Activated CD4-positive, alpha-beta memory T cell treated with anti-CD3 and anti-CD28 coated beads for 36 hours (primary cell): ENCODE measurements around the gene HMOX2. TPM values are rescaled to one million over a fixed set of nuclear protein-coding genes. Genes with fewer than 3 reads are reported as not detected.

Experiments
- CTCF ChIA-PET: fragments of 350-600 bp; sonication (Branson Sonifier 250); formaldehyde crosslinking; loops from one replicate; lab custom pipeline; 2021; ENCODE audit warnings: antibody characterized with exemption, inconsistent platforms; lab: Charles Lee
- POLR2A ChIA-PET: fragments of 350-600 bp; sonication (Branson Sonifier 250); formaldehyde crosslinking; loops from one replicate; lab custom pipeline; 2021; ENCODE audit warnings: antibody characterized with exemption; lab: Charles Lee
- DNase-seq: peaks from one replicate; pipeline ENCODE4 v3.0.0-alpha.2; 2020
- H3K27ac Mint-ChIP-seq: one replicate; pipeline ENCODE4 v1.8.0; 2021; ENCODE audit warnings: mixed read lengths
- H3K27me3 Mint-ChIP-seq: one replicate; pipeline ENCODE4 v1.8.0; 2021; ENCODE audit warnings: mixed read lengths
- H3K36me3 Mint-ChIP-seq: one replicate; pipeline ENCODE4 v1.8.0; 2021; ENCODE audit warnings: mixed read lengths
- H3K4me1 Mint-ChIP-seq: one replicate; pipeline ENCODE4 v1.8.0; 2021; ENCODE audit warnings: low read depth, mixed read lengths
- H3K4me3 Mint-ChIP-seq: one replicate; pipeline ENCODE4 v1.8.0; 2021; ENCODE audit warnings: mild to moderate bottlenecking, mixed read lengths
- H3K9me3 Mint-ChIP-seq: one replicate; pipeline ENCODE4 v1.8.0; 2021; ENCODE audit warnings: mixed read lengths
- intact Hi-C: fragments of 100-400 bp; cut with micrococcal nuclease; formaldehyde crosslinking; loops from one replicate; pipeline ENCODE4 v1.15.1; 2023
- total RNA-seq, 2 experiments: library from RNA; stranded (reverse); gene quantifications; one replicate each; pipeline ENCODE4 v1.2.3, GENCODE V29; 2021

The HMOX2 gene
- total RNA-seq, 2 experiments from 2014 or later = 69.1 to 76.0 TPM

GRCh38 chr16:4513881-4514280 is 37.7 kb downstream of the HMOX2 start:
- ChIA-PET CTCF (interaction anchor here (1.2 to 1.8 kb wide), 5 partner anchors 8 to 442 kb away, joined by 3 to 14 read pairs (median 8); no protein-coding TSS in a partner anchor), POLR2A (interaction anchor here (1.3 to 1.4 kb wide), 2 partner anchors 8 to 19 kb away, joined by 3 to 4 read pairs; no protein-coding TSS in a partner anchor)
- H3K9me3 Mint-ChIP-seq = no peaks in the 10 kb centered on the region
- H3K27ac Mint-ChIP-seq = peak overlapping the region; percentile 82
- intact Hi-C loops = no loop called here
- H3K4me1 Mint-ChIP-seq = peaks cover 34% of the 10 kb centered on the region
- peaks cover 23% of the 10 kb centered on the region for H3K36me3 Mint-ChIP-seq
- H3K4me3 Mint-ChIP-seq = no peak overlapping the region
- DNase-seq = no peak
- H3K27me3 Mint-ChIP-seq = no peaks in the 10 kb centered on the region

GRCh38 chr16:4514606-4515005 is 38.4 kb downstream of the HMOX2 start:
- ChIA-PET POLR2A (interaction anchor here (0.5 to 1.4 kb wide), 4 partner anchors 9 to 192 kb away, joined by 3 to 4 read pairs (median 3); partner anchors contain the start of gene HMOX2), CTCF (interaction anchor here (0.9 to 1.8 kb wide), 8 partner anchors 8 to 442 kb away, joined by 3 to 14 read pairs (median 6); no protein-coding TSS in a partner anchor)
- Mint-ChIP-seq H3K9me3 (no peaks in the 10 kb centered on the region), H3K27ac (peak overlapping the region; percentile 82), H3K27me3 (no peaks in the 10 kb centered on the region), H3K36me3 (peaks cover 23% of the 10 kb centered on the region), H3K4me3 (no peak overlapping the region), H3K4me1 (peaks cover 34% of the 10 kb centered on the region)
- no peak for DNase-seq
- intact Hi-C loops = no loop called here

GRCh38 chr16:4515611-4516233 is 39.5 kb downstream of the HMOX2 start:
- peaks cover 34% of the 10 kb centered on the region for H3K4me1 Mint-ChIP-seq
- intact Hi-C loops = no loop called here

GRCh38 chr16:4517812-4518680 is 41.8 kb downstream of the HMOX2 start:
- Mint-ChIP-seq H3K27ac (no peak overlapping the region), H3K9me3 (no peaks in the 10 kb centered on the region), H3K4me1 (peaks cover 29% of the 10 kb centered on the region), H3K4me3 (no peak overlapping the region), H3K27me3 (no peaks in the 10 kb centered on the region), H3K36me3 (peaks cover 5% of the 10 kb centered on the region)
- DNase-seq = peak; percentile 29
- ChIA-PET CTCF (interaction anchor here (0.8 to 3.2 kb wide), 7 partner anchors 10 to 73 kb away, joined by 3 to 14 read pairs (median 4); no protein-coding TSS in a partner anchor), POLR2A (no interaction called here)
- intact Hi-C loops = no loop called here

More at GRCh38 chr16:4515611-4516233, 39.5 kb downstream of the HMOX2 start:
- CTCF ChIA-PET = interaction anchor here (1.3 to 1.8 kb wide), 4 partner anchors 9 to 70 kb away, joined by 3 to 14 read pairs (median 9); no protein-coding TSS in a partner anchor
- DNase-seq = no peak
- Mint-ChIP-seq H3K27me3 (no peaks in the 10 kb centered on the region), H3K4me3 (no peak overlapping the region), H3K9me3 (no peaks in the 10 kb centered on the region), H3K36me3 (peaks cover 19% of the 10 kb centered on the region), H3K27ac (peak overlapping the region; percentile 82)
- POLR2A ChIA-PET = interaction anchor here (1.2 kb wide), 1 partner anchor 40 kb away, joined by 3 read pairs; the partner anchor contains the start of gene HMOX2

DNA sequence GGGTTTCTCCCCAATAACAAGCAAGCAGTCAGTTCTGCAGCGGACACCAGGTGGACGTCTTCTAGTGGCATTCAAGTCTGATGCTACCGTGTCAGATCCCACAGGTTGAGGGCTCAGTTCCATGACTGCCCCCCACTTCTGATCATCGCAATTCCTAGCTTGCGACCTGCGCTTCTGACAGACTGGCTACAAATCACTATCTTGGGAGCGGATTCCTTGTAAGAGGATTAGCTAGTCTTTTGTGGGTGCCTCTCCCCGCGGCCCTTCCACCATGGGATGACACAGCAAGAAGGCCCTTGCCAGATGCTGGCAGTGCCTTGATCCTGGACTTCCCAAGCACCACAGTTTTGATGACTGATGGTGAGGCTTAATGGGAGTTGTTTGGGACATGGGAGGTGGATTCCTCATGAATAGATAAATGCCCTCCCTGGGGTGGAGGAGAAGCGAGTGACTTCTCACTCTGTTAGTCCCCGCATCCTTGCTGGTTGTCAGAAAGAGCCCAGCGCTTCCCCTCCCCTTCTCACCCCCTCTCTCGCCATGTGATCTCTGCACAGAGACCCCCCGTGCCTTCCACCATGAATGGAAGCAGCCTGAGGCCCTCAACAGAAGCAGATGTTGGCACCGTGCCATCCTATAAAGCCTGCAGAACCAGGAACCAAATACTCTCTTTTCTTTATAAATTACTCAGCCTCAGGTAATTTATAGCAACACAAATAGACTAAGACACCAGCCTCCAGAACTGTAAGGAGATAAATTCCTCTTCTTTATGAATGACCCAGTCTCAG is 43.3 kb downstream of the HMOX2 start:
- CTCF ChIA-PET = interaction anchor here (1.1 to 3.2 kb wide), 5 partner anchors 10 to 66 kb away, joined by 3 to 14 read pairs (median 4); no protein-coding TSS in a partner anchor
- Mint-ChIP-seq H3K9me3 (no peaks in the 10 kb centered on the region), H3K4me1 (peaks cover 18% of the 10 kb centered on the region), H3K36me3 (no peaks in the 10 kb centered on the region), H3K4me3 (no peak overlapping the region), H3K27ac (no peak overlapping the region), H3K27me3 (no peaks in the 10 kb centered on the region)
- POLR2A ChIA-PET = no interaction called here
- DNase-seq = no peak
- intact Hi-C loops = no loop called here

- H3K9me3 Mint-ChIP-seq = no peaks in the 10 kb centered on the region
- H3K4me1 Mint-ChIP-seq = peaks cover 3% of the 10 kb centered on the region
- ChIA-PET CTCF (no interaction called here), POLR2A (no interaction called here)
- intact Hi-C loops = no loop called here
- no peak overlapping the region for H3K27ac Mint-ChIP-seq
- H3K36me3 Mint-ChIP-seq = no peaks in the 10 kb centered on the region
- H3K27me3 Mint-ChIP-seq = no peaks in the 10 kb centered on the region
- H3K4me3 Mint-ChIP-seq = no peak overlapping the region
- no peak for DNase-seq
These were observed 44.7 kb downstream of the HMOX2 start for GRCh38 chr16:4520913-4521312.

- no peak overlapping the region for H3K27ac Mint-ChIP-seq
- DNase-seq = no peak
- no peak overlapping the region for H3K4me3 Mint-ChIP-seq
- no peaks in the 10 kb centered on the region for H3K36me3 Mint-ChIP-seq
- intact Hi-C loops = no loop called here
- no peaks in the 10 kb centered on the region for H3K9me3 Mint-ChIP-seq
- ChIA-PET CTCF (no interaction called here), POLR2A (no interaction called here)
- no peaks in the 10 kb centered on the region for H3K27me3 Mint-ChIP-seq
- H3K4me1 Mint-ChIP-seq = peaks cover 3% of the 10 kb centered on the region
These were observed 45.9 kb downstream of the HMOX2 start for GRCh38 chr16:4522051-4522581.

- H3K9me3 Mint-ChIP-seq = no peaks in the 10 kb centered on the region
- H3K36me3 Mint-ChIP-seq = no peaks in the 10 kb centered on the region
- no peaks in the 10 kb centered on the region for H3K27me3 Mint-ChIP-seq
- no peak overlapping the region for H3K27ac Mint-ChIP-seq
- no peak for DNase-seq
- intact Hi-C loops = no loop called here
- CTCF ChIA-PET = interaction anchor here (0.8 to 1.9 kb wide), 3 partner anchors 13 to 25 kb away, joined by 3 to 5 read pairs (median 4); no protein-coding TSS in a partner anchor
- POLR2A ChIA-PET = no interaction called here
- H3K4me1 Mint-ChIP-seq = peaks cover 7% of the 10 kb centered on the region
- H3K4me3 Mint-ChIP-seq = no peak overlapping the region
These were observed 47.5 kb downstream of the HMOX2 start for GRCh38 chr16:4523686-4524085.

- Mint-ChIP-seq H3K4me1 (peaks cover 15% of the 10 kb centered on the region), H3K9me3 (no peaks in the 10 kb centered on the region), H3K27me3 (no peaks in the 10 kb centered on the region), H3K27ac (no peak overlapping the region), H3K4me3 (no peak overlapping the region), H3K36me3 (no peaks in the 10 kb centered on the region)
- DNase-seq = no peak
- POLR2A ChIA-PET = interaction anchor here (1.3 kb wide), 1 partner anchor 11 kb away, joined by 3 read pairs; no protein-coding TSS in a partner anchor
- CTCF ChIA-PET = interaction anchor here (0.8 to 1.9 kb wide), 4 partner anchors 12 to 61 kb away, joined by 3 to 5 read pairs (median 4); no protein-coding TSS in a partner anchor
- intact Hi-C loops = no loop called here
These were observed 48.4 kb downstream of the HMOX2 start for GRCh38 chr16:4524571-4524970.

- H3K9me3 Mint-ChIP-seq = no peaks in the 10 kb centered on the region
- intact Hi-C loops = no loop called here
- no peak overlapping the region for H3K4me3 Mint-ChIP-seq
- DNase-seq = no peak
- H3K27ac Mint-ChIP-seq = no peak overlapping the region
- ChIA-PET POLR2A (interaction anchor here (1.3 kb wide), 1 partner anchor 11 kb away, joined by 3 read pairs; no protein-coding TSS in a partner anchor), CTCF (interaction anchor here (1.0 to 1.9 kb wide), 2 partner anchors 23 to 61 kb away, joined by 3 to 5 read pairs; no protein-coding TSS in a partner anchor)
- H3K4me1 Mint-ChIP-seq = peaks cover 20% of the 10 kb centered on the region
- no peaks in the 10 kb centered on the region for H3K27me3 Mint-ChIP-seq
- no peaks in the 10 kb centered on the region for H3K36me3 Mint-ChIP-seq
These were observed 48.9 kb downstream of the HMOX2 start for GRCh38 chr16:4525069-4525468.
